ENCODE measurements around the gene RAD23A. TPM values are rescaled to one million over a fixed set of nuclear protein-coding genes. Genes with fewer than 3 reads are reported as not detected.

Gene RAD23A
- total RNA-seq, 6 donors from 2014 or later = 69.1 to 115 (median 98.8) TPM

DNA sequence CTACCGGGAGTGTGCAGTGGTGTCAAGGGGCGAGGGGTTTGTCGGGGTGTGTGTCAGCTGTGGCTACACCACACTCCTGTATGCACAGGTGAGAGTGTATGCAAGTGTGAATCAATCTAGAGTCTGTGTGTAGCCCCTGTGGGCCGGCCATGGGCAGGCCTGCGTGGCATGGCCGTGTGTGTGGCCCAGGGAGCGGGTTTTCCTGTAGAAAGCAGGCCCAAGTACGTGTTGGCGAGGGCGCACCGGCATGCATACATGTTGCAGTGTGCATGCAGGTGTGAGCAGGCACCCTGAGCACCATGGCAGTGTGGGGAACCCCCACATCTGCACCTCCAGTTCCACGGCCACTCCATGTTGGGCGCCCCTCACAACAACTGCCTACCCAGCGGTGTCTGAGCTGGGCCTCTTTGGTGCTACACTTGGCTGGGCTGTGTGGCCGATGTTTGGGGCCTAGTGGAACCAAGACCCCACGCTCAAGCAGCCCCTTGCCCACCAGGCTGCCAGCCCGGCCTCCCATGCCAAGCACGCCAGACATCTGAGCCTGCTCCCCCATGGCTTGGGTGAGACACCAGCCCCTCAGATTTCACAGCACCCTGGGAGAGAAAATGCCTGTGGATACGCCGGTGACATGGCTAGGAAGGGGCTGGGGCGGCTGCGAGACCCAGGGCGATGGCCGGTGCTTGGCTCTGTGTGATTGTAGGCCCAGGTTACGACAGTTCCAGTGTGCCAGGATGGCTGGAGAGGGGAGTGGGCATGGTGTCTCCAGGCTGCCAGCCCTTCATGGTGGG is 51.7 kb downstream of the RAD23A start:
- ATAC-seq (ENCODE audit: low FRiP score in 2 of 2) (peak in 1 of 2 donors; percentile 1), DNase-seq (peak in 1 of 2 donors; percentile 75)
- TF ChIP-seq POLR2A (IDR thresholded peaks at IDR 0.05) = no peak
- TF ChIP-seq, protein P1, sequence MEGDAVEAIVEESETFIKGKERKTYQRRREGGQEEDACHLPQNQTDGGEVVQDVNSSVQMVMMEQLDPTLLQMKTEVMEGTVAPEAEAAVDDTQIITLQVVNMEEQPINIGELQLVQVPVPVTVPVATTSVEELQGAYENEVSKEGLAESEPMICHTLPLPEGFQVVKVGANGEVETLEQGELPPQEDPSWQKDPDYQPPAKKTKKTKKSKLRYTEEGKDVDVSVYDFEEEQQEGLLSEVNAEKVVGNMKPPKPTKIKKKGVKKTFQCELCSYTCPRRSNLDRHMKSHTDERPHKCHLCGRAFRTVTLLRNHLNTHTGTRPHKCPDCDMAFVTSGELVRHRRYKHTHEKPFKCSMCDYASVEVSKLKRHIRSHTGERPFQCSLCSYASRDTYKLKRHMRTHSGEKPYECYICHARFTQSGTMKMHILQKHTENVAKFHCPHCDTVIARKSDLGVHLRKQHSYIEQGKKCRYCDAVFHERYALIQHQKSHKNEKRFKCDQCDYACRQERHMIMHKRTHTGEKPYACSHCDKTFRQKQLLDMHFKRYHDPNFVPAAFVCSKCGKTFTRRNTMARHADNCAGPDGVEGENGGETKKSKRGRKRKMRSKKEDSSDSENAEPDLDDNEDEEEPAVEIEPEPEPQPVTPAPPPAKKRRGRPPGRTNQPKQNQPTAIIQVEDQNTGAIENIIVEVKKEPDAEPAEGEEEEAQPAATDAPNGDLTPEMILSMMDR (IDR thresholded peaks at IDR 0.05) = no peak
- no peak for TF ChIP-seq EP300 (IDR thresholded peaks at IDR 0.05)
- TF ChIP-seq POLR2AphosphoS5 (IDR thresholded peaks at IDR 0.05) = no peak
- Histone ChIP-seq H3K36me3 (peaks cover 0 to 2% (median 0%) of the 10 kb centered on the region in 4 donors), H3K4me3 (peak overlapping the region in 3 of 4 donors; percentile 69 to 85 (median 84)), H3K27me3 (peaks cover 0 to 3% (median 2%) of the 10 kb centered on the region in 4 donors), H3K27ac (peak overlapping the region; percentile 90 to 94 (median 94)), H3K4me1 (peaks cover 14 to 66% (median 45%) of the 10 kb centered on the region in 4 donors), H3K9me3 (no peaks in the 10 kb centered on the region)
- 68 to 79% methylated on average over 15 to 18 of the region's 25 CpGs for WGBS, 2 donors

- H3K27ac ChIP-seq = peak overlapping the region; percentile 90 to 94 (median 94)
- H3K4me3 ChIP-seq = peak overlapping the region in 2 of 4 donors; percentile 84 to 85
- TF ChIP-seq POLR2A (IDR thresholded peaks at IDR 0.05) = no peak
- TF ChIP-seq EP300 (IDR thresholded peaks at IDR 0.05) = no peak
- no peak for TF ChIP-seq POLR2AphosphoS5 (IDR thresholded peaks at IDR 0.05)
- TF ChIP-seq, protein P1 (IDR thresholded peaks at IDR 0.05) = no peak
- H3K27me3 ChIP-seq = peaks cover 0 to 3% (median 2%) of the 10 kb centered on the region in 4 donors
- 73 to 81% methylated on average over 32 of the region's 32 CpGs for WGBS, 2 donors
- no peak for DNase-seq
- no peak for ATAC-seq (ENCODE audit: low FRiP score in 2 of 2)
- no peaks in the 10 kb centered on the region for H3K9me3 ChIP-seq
- H3K4me1 ChIP-seq = peaks cover 15 to 75% (median 54%) of the 10 kb centered on the region in 4 donors
- H3K36me3 ChIP-seq = peaks cover 0 to 2% (median 0%) of the 10 kb centered on the region in 4 donors
Observed at GRCh38 chr19:12997967-12998940, 52.6 kb downstream of the RAD23A start.

DNA sequence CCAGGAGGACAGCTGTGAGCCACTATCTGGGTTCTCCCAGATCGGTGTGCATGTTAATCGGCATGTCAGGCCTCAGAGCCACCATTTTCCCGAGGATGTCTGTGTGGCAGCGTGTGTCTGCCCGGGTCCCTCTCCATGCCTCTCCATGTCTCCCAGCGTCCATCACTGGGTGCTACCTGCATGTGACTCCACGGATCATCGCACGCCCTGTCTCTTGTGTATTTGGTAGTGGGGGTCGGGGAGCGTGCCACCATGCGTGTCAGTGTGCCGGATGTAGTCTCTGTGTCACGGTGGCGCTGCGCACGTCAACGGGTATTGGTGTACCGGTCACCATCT is 55.5 kb downstream of the RAD23A start:
- no peak overlapping the region for H3K4me3 ChIP-seq
- no peak for TF ChIP-seq EP300 (IDR thresholded peaks at IDR 0.05)
- TF ChIP-seq, protein P1 (IDR thresholded peaks at IDR 0.05) = no peak

DNA sequence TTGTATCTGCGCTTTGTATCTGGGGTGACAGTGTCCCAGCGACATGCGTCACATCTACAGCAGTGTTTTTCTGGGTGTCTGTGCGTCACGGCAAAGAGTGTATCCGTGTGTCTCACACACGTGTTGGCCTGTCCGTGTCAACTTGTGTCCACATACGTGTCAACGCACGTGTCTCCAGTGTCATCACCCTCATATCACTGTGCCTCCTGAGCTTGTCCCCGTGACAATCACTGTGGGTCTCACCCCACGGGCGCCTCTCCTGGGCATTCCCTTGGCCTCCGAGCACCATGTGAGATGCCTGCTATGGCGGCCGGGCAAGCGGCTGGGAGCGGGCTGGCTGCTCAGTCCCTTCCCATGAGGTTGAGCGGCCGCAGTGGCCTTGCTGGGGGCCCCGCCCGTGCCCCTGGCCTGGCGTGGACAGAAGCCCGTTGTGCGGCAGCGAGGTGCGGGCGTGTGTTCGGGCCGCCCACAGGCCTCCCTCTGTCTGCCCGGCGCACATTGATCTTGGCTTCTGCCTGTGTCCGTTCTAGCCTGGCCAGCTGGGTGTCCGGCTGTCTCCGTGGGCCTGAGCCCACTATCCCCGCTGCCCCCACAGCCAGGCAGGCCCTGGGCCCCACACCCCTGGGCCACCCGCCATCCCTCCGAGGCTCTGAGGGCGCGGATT is 56.0 kb downstream of the RAD23A start:
- Histone ChIP-seq H3K27me3 (peaks cover 0 to under 1% (median 0%) of the 10 kb centered on the region in 4 donors), H3K9me3 (no peaks in the 10 kb centered on the region), H3K27ac (peak overlapping the region; percentile 85 to 94 (median 92)), H3K36me3 (peaks cover 0 to 2% (median 0%) of the 10 kb centered on the region in 4 donors), H3K4me1 (peaks cover 33 to 94% (median 80%) of the 10 kb centered on the region in 4 donors), H3K4me3 (peak overlapping the region in 3 of 4 donors; percentile 5 to 42 (median 28))
- WGBS, 2 donors = 75 to 77% methylated on average over 24 to 38 of the region's 41 CpGs
- TF ChIP-seq EP300 (IDR thresholded peaks at IDR 0.05) (no peak), POLR2A (IDR thresholded peaks at IDR 0.05) (no peak), POLR2AphosphoS5 (IDR thresholded peaks at IDR 0.05) (no peak)
- TF ChIP-seq, protein P1 (IDR thresholded peaks at IDR 0.05) = no peak
- DNase-seq = peak in 1 of 2 donors; percentile 86
- ATAC-seq (ENCODE audit: low FRiP score in 2 of 2) = peak in 1 of 2 donors; percentile 72

More for the DNA sequence above, 55.5 kb downstream of the RAD23A start:
- Histone ChIP-seq H3K4me1 (peaks cover 28 to 94% (median 77%) of the 10 kb centered on the region in 4 donors), H3K36me3 (peaks cover 0 to 2% (median 0%) of the 10 kb centered on the region in 4 donors), H3K9me3 (no peaks in the 10 kb centered on the region), H3K27ac (peak overlapping the region; percentile 85 to 94 (median 92)), H3K27me3 (peaks cover 0 to 3% (median 0%) of the 10 kb centered on the region in 4 donors)
- no peak for DNase-seq
- ATAC-seq (ENCODE audit: low FRiP score in 2 of 2) = no peak
- 86 to 91% methylated on average over 9 to 19 of the region's 19 CpGs for WGBS, 2 donors
